ENCODE data around the gene AKAP4.

AKAP4 gene

GRCh38 chrX:50165727-50166126, 35.1 kb downstream of the AKAP4 start:
- Histone ChIP-seq H3K4me1 (peaks cover 4% of the 10 kb centered on the region), H3K27me3 (ENCODE audit: low read depth) (no peaks in the 10 kb centered on the region), H3K4me3 (no peak overlapping the region), H3K36me3 (replicated peaks) (no peaks in the 10 kb centered on the region), H3K9me3 (no peaks in the 10 kb centered on the region)
- DNase-seq (ENCODE audit: low spot score in 2 of 2) = no peak
- in situ Hi-C loops (cut with MboI; ENCODE audit: low sequenced_read_pairs) = no loop called here

GRCh38 chrX:50161127-50161526, 39.7 kb downstream of the AKAP4 start:
- no peaks in the 10 kb centered on the region for H3K27me3 ChIP-seq (ENCODE audit: low read depth)
- no peaks in the 10 kb centered on the region for H3K9me3 ChIP-seq
- H3K4me1 ChIP-seq = no peaks in the 10 kb centered on the region
- in situ Hi-C loops (cut with MboI; ENCODE audit: low sequenced_read_pairs) = no loop called here
- no peak for DNase-seq (ENCODE audit: low spot score in 2 of 2)
- no peaks in the 10 kb centered on the region for H3K36me3 ChIP-seq (replicated peaks)
- no peak overlapping the region for H3K4me3 ChIP-seq

GRCh38 chrX:50158593-50158992, 42.2 kb downstream of the AKAP4 start:
- Histone ChIP-seq H3K4me3 (no peak overlapping the region), H3K4me1 (no peaks in the 10 kb centered on the region), H3K9me3 (no peaks in the 10 kb centered on the region; the same call in 1 of the 2 replicates), H3K36me3 (replicated peaks) (no peaks in the 10 kb centered on the region), H3K27me3 (ENCODE audit: low read depth) (no peaks in the 10 kb centered on the region)
- in situ Hi-C loops (cut with MboI; ENCODE audit: low sequenced_read_pairs) = no loop called here
- DNase-seq (ENCODE audit: low spot score in 2 of 2) = no peak

- H3K4me3 ChIP-seq = no peak overlapping the region
- DNase-seq (ENCODE audit: low spot score in 2 of 2) = no peak
- no peaks in the 10 kb centered on the region for H3K4me1 ChIP-seq
- no peaks in the 10 kb centered on the region for H3K27me3 ChIP-seq (ENCODE audit: low read depth)
- no peaks in the 10 kb centered on the region; the same call in 1 of the 2 replicates for H3K9me3 ChIP-seq
- in situ Hi-C loops (cut with MboI; ENCODE audit: low sequenced_read_pairs) = no loop called here
- H3K36me3 ChIP-seq (replicated peaks) = no peaks in the 10 kb centered on the region
Observed at GRCh38 chrX:50157545-50158135, 43.2 kb downstream of the AKAP4 start.

- H3K9me3 ChIP-seq = no peaks in the 10 kb centered on the region; the same call in 1 of the 2 replicates
- no peaks in the 10 kb centered on the region for H3K36me3 ChIP-seq (replicated peaks)
- H3K4me1 ChIP-seq = no peaks in the 10 kb centered on the region
- H3K4me3 ChIP-seq = no peak overlapping the region
- no peak for DNase-seq (ENCODE audit: low spot score in 2 of 2)
- no peaks in the 10 kb centered on the region for H3K27me3 ChIP-seq (ENCODE audit: low read depth)
- in situ Hi-C loops (cut with MboI; ENCODE audit: low sequenced_read_pairs) = no loop called here
Observed at GRCh38 chrX:50154429-50154828, 46.4 kb downstream of the AKAP4 start.

GRCh38 chrX:50152456-50152855, 48.4 kb downstream of the AKAP4 start:
- DNase-seq (ENCODE audit: low spot score in 2 of 2) = no peak
- Histone ChIP-seq H3K4me1 (no peaks in the 10 kb centered on the region), H3K27me3 (ENCODE audit: low read depth) (no peaks in the 10 kb centered on the region), H3K4me3 (no peak overlapping the region), H3K9me3 (no peaks in the 10 kb centered on the region; the same call in 1 of the 2 replicates), H3K36me3 (replicated peaks) (no peaks in the 10 kb centered on the region)
- in situ Hi-C loops (cut with MboI; ENCODE audit: low sequenced_read_pairs) = no loop called here

GRCh38 chrX:50147972-50148371, 52.8 kb downstream of the AKAP4 start:
- in situ Hi-C loops (cut with MboI; ENCODE audit: low sequenced_read_pairs) = no loop called here
- Histone ChIP-seq H3K4me3 (no peak overlapping the region), H3K4me1 (no peaks in the 10 kb centered on the region), H3K36me3 (replicated peaks) (no peaks in the 10 kb centered on the region), H3K27me3 (ENCODE audit: low read depth) (no peaks in the 10 kb centered on the region), H3K9me3 (no peaks in the 10 kb centered on the region)
- DNase-seq (ENCODE audit: low spot score in 2 of 2) = no peak
